ENCODE results near the gene LRRC61. TPM values are rescaled to one million over a fixed set of nuclear protein-coding genes. Genes with fewer than 3 reads are reported as not detected.

LRRC61 gene
- total and polyA plus RNA-seq, 2 of the 13 experiments (the other 11 are each of a cell fraction or from before 2014, with no cell fraction given), result 33.0 to 34.8 TPM

DNA sequence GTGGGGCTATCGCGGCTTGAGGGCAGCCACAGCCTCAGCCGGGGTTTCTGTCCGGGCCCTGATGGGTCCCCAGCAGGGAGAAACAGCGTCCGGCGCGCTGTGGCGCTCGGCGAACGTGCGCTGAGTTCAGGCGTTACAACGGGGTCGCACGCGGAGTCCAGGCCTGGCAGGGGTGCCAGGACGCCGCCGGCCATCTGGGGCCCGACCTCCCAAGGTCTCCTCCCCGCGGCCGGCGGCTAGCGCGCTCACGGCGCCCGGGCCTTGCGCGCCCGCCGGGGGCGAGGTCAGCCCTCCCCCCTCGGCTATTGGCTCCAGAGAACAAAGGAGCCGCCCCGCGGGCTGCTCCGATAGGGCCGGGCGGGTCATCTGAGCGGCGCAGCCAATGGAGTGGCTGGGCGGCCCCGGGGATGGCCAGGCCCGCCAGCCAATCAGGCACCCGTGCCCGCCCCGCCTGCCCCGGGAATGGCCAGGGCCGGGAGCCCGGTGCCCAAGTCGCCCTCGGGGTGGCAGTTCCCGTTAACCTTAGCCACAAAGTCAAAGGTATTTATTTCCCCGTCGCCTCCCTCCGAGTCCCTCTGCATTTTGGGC, 55.8 kb downstream of the LRRC61 start, which contains the start of gene ZNF775 (continued):
- TF ChIP-seq, protein P1, sequence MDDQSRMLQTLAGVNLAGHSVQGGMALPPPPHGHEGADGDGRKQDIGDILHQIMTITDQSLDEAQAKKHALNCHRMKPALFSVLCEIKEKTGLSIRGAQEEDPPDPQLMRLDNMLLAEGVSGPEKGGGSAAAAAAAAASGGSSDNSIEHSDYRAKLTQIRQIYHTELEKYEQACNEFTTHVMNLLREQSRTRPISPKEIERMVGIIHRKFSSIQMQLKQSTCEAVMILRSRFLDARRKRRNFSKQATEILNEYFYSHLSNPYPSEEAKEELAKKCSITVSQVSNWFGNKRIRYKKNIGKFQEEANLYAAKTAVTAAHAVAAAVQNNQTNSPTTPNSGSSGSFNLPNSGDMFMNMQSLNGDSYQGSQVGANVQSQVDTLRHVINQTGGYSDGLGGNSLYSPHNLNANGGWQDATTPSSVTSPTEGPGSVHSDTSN (CRISPR knock-in tag; IDR thresholded peaks at IDR 0.05; ENCODE audit: borderline replicate concordance), result peak; percentile 55; the same call in 1 of the 2 replicates
- TF ChIP-seq ZFY (CRISPR knock-in tag; IDR thresholded peaks at IDR 0.05), result peak; percentile 86
- TF ChIP-seq HNRNPL (IDR thresholded peaks at IDR 0.05; ENCODE audit: low read depth, low read length), result peak; percentile 85; the same call in 1 of the 2 replicates
- TF ChIP-seq ZC3H13 (CRISPR knock-in tag; IDR thresholded peaks at IDR 0.05), result peak; percentile 8; the same call in 1 of the 2 replicates
- no peak for TF ChIP-seq MNT (IDR thresholded peaks at IDR 0.05)
- peak; percentile 61 for TF ChIP-seq SKI (IDR thresholded peaks at IDR 0.05; ENCODE audit: partially characterized antibody)

DNA sequence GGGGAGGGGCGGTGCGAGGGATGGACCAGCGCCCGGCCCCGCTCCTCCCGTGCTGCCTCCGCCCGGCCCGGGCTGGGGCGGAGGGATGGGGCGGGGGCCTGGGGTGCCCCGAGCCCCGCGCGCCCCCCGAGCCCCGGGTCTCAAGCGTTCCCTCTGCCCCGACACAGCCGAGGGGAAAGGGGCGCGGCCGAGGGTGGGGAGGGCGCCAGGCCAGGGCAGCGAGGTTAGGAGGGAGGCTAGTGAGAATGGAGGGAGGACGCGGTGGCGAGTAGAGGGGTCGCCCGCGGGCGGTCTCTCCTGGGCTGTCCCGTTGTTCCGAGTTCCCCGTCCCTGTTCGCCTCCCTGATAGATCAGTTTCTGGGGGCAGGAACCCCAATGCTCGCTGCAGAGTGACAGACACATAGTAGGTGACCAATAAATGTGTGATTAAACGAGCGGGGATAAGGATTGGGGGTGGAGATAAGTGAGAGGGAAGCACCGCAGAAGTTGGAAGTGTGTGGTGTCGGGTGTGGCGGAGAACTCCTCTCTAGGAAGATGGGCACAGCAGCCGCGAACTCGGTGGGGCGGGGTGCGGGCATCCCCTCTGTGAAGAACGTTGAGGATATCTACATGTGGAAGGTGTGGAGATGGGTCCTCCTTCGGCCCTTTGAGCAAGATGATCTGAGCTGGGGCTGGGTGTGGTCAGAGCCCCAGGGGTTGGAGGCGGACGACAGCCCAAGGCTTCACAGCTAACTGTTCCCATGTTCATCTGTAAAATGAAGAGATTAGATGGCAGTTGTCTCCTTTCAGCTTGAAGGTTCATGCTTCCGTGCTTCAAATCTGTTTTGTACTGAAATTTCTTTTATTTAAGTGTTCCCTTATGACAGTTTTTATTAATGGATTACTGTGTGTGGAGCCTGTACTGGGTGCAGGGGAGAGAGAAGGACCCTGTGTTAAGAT, 56.6 kb downstream of the LRRC61 start:
- Histone ChIP-seq H3K4me3 (replicated peaks in 1 of 3; ENCODE audit: insufficient read depth in 1 of 3, low read depth in 2 of 3, low read length in 3 of 3) (peak overlapping the region; percentile 84 to 92 (median 92)), H3K9me3 (ENCODE audit: low read length) (no peaks in the 10 kb centered on the region), H3K9ac (ENCODE audit: insufficient read depth, low read depth, low read length) (peak overlapping the region; percentile 88), H3K36me3 (replicated peaks in 1 of 2; ENCODE audit: control insufficient read depth in 1 of 2, insufficient read depth in 2 of 2, low read length in 2 of 2) (no peaks in the 10 kb centered on the region), H3K4me1 (ENCODE audit: insufficient read depth, low read length) (peaks cover 84% of the 10 kb centered on the region), H3K79me2 (ENCODE audit: insufficient read depth, low read length) (peaks cover 42% of the 10 kb centered on the region), H3K27me3 (ENCODE audit: control insufficient read depth in 1 of 2, insufficient read depth in 2 of 2, low read length in 2 of 2) (no peaks in the 10 kb centered on the region), H3K27ac (ENCODE audit: extremely low read length, insufficient read depth, low read length) (peak overlapping the region; percentile 97), H2AFZ (ENCODE audit: low read length) (no peak overlapping the region), H4K20me1 (ENCODE audit: insufficient read depth, low read length) (peaks cover 3% of the 10 kb centered on the region; the same call in 1 of the 2 replicates), H3K4me2 (ENCODE audit: low read depth, low read length) (peak overlapping the region; percentile 90)
- ChIA-PET CTCF (ENCODE audit: low intra/inter-chr PET ratio, low total read pairs) (interaction anchor here (2.3 kb wide), 1 partner anchor 9 kb away, joined by 8 read pairs; no protein-coding TSS in a partner anchor), POLR2A (interaction anchor here (0.8 to 4.7 kb wide), 6 partner anchors 9 to 26 kb away, joined by 3 to 107 read pairs (median 5); partner anchors contain the start of gene REPIN1)
- 4% methylated on average over 30 of the region's 52 CpGs for WGBS (ENCODE audit: low lambda C conversion rate)
- ATAC-seq (peak; percentile 2), DNase-seq (ENCODE audit: low spot score) (no peak), FAIRE-seq (no peak)
- intact Hi-C loops (cut with micrococcal nuclease; ENCODE audit: unreplicated experiment), result no loop called here
- in situ Hi-C loops (cut with HindIII; ENCODE audit: extremely low pct_ligation_motif_present, low pct_unique_long_range_greater_than_20kb), result no loop called here
- TSS peak; percentile 26 for BruUV-seq (replicated peaks)
- TF ChIP-seq CBX1 (IDR thresholded peaks at IDR 0.05; ENCODE audit: low read depth) (no peak), HOXA9 (CRISPR knock-in tag; IDR thresholded peaks at IDR 0.05; ENCODE audit: borderline replicate concordance) (no peak), ZNF556 (CRISPR knock-in tag; IDR thresholded peaks at IDR 0.05; ENCODE audit: borderline replicate concordance) (no peak), ZNF558 (CRISPR knock-in tag; IDR thresholded peaks at IDR 0.05; ENCODE audit: borderline replicate concordance) (no peak), DMTF1 (CRISPR knock-in tag; IDR thresholded peaks at IDR 0.05) (no peak), BCL6 (CRISPR knock-in tag; IDR thresholded peaks at IDR 0.05) (0 out of 2 replicates have a peak, but pooled peaks have one; percentile 1), MTF1 (CRISPR knock-in tag; IDR thresholded peaks at IDR 0.05) (no peak), ZNF605 (CRISPR knock-in tag; IDR thresholded peaks at IDR 0.05) (0 out of 2 replicates have a peak, but pooled peaks have one; percentile 38), ZKSCAN1 (IDR thresholded peaks at IDR 0.05; ENCODE audit: low read length) (peak; percentile 25; the same call in 1 of the 2 replicates), KDM5B (CRISPR knock-in tag; IDR thresholded peaks at IDR 0.05; ENCODE audit: borderline replicate concordance) (no peak)

All from HepG2 (cell line).